BE2C (cell line): Measurements from ENCODE around the gene HTD2.
"Not testable (repeated sequence)": the region's sequence is repeated elsewhere in the genome, so short reads cannot be mapped to it uniquely, and the experiment has no call there.

Source experiments
- DNase-seq: peaks from one replicate; pipeline ENCODE4 v3.0.0-alpha.2; 2020
- H3K27me3 ChIP-seq: fragments of 250-450 bp; sonication (Bioruptor Pico); 2 replicates; pipeline ENCODE4 v1.5.1; 2020; ENCODE audit warnings: mild to moderate bottlenecking
- H3K36me3 ChIP-seq: fragments of 250-450 bp; sonication (Bioruptor Pico); 2 replicates; pipeline ENCODE4 v1.5.1; 2020; ENCODE audit warnings: mild to moderate bottlenecking
- H3K4me1 ChIP-seq: fragments of 250-450 bp; sonication (Bioruptor Pico); 2 replicates; pipeline ENCODE4 v1.5.1; 2020
- H3K4me3 ChIP-seq: 2 replicates; pipeline ENCODE4 v1.5.1; 2011; ENCODE audit warnings: low read depth, low read length
- H3K9me3 ChIP-seq: fragments of 250-450 bp; sonication (Bioruptor Pico); 2 replicates; pipeline ENCODE4 v1.5.1; 2020
- TF ChIP-seq, protein P1 (sequence below): IDR thresholded peaks from 2 replicates; pipeline ENCODE4 v1.5.1; 2012; ENCODE audit warnings: mild to moderate bottlenecking, low read depth, low read length

HTD2 gene

GRCh38 chr3:58334013-58334321 is 27.6 kb downstream of the HTD2 start:
- TF ChIP-seq, protein P1, sequence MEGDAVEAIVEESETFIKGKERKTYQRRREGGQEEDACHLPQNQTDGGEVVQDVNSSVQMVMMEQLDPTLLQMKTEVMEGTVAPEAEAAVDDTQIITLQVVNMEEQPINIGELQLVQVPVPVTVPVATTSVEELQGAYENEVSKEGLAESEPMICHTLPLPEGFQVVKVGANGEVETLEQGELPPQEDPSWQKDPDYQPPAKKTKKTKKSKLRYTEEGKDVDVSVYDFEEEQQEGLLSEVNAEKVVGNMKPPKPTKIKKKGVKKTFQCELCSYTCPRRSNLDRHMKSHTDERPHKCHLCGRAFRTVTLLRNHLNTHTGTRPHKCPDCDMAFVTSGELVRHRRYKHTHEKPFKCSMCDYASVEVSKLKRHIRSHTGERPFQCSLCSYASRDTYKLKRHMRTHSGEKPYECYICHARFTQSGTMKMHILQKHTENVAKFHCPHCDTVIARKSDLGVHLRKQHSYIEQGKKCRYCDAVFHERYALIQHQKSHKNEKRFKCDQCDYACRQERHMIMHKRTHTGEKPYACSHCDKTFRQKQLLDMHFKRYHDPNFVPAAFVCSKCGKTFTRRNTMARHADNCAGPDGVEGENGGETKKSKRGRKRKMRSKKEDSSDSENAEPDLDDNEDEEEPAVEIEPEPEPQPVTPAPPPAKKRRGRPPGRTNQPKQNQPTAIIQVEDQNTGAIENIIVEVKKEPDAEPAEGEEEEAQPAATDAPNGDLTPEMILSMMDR = no peak
- no peaks in the 10 kb centered on the region for H3K36me3 ChIP-seq
- H3K9me3 ChIP-seq = no peaks in the 10 kb centered on the region
- H3K4me3 ChIP-seq = peak overlapping the region; percentile 68
- no peaks in the 10 kb centered on the region for H3K4me1 ChIP-seq
- no peak for DNase-seq
- H3K27me3 ChIP-seq = no peaks in the 10 kb centered on the region

DNA sequence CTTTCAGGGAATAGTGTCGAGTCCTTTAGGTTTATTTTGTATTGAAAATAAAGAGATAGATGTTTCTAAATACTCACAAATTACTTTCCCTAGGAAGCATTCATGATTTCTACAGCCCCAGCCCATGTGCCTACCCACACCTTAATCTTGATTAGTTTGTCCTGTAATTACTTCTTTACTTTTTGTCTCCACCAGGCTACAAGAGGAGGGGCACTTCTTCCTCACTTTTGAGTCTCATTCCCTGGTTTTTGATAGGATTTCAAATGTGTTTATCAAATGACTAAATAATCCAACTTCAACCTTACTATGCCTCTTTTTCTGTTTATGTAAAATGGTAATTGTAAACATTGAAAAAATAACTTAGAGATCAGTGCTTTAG is 28.2 kb downstream of the HTD2 start:
- TF ChIP-seq, protein P1 = no peak
- no peaks in the 10 kb centered on the region for H3K4me1 ChIP-seq
- no peak for DNase-seq
- H3K36me3 ChIP-seq = no peaks in the 10 kb centered on the region
- H3K9me3 ChIP-seq = no peaks in the 10 kb centered on the region
- H3K4me3 ChIP-seq = no peak overlapping the region
- H3K27me3 ChIP-seq = no peaks in the 10 kb centered on the region

DNA sequence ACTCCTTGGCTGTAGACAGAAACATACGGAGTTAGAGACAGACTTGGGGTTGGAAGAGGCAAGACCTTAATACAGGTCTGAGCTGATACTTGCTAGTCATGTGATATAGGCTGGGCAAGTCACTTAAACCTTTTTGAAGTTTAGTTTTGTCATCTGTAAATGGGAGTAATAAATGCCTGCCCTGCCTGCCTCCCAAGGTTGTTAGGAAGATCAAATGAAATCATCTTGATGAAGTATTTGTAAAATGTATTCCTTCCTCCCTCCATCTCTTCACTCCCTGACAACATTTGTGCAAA is 29.3 kb downstream of the HTD2 start:
- TF ChIP-seq, protein P1 = no peak
- Histone ChIP-seq H3K9me3 (no peaks in the 10 kb centered on the region), H3K4me3 (no peak overlapping the region), H3K4me1 (no peaks in the 10 kb centered on the region), H3K36me3 (no peaks in the 10 kb centered on the region), H3K27me3 (no peaks in the 10 kb centered on the region)
- no peak for DNase-seq

- H3K4me3 ChIP-seq = no peak overlapping the region
- H3K36me3 ChIP-seq = no peaks in the 10 kb centered on the region
- DNase-seq = no peak
- no peaks in the 10 kb centered on the region for H3K9me3 ChIP-seq
- H3K27me3 ChIP-seq = no peaks in the 10 kb centered on the region
- TF ChIP-seq, protein P1 = no peak
- H3K4me1 ChIP-seq = no peaks in the 10 kb centered on the region
Observed at GRCh38 chr3:58336135-58336882, 30.0 kb downstream of the HTD2 start.

- DNase-seq = no peak
- H3K36me3 ChIP-seq = no peaks in the 10 kb centered on the region
- H3K4me3 ChIP-seq = no peak overlapping the region
Observed at GRCh38 chr3:58337190-58337589, 30.9 kb downstream of the HTD2 start.

GRCh38 chr3:58339146-58339545 is 32.8 kb downstream of the HTD2 start:
- not testable (repeated sequence) for H3K4me1 ChIP-seq, H3K4me3 ChIP-seq

More at GRCh38 chr3:58337190-58337589, 30.9 kb downstream of the HTD2 start:
- Histone ChIP-seq H3K9me3 (no peaks in the 10 kb centered on the region), H3K4me1 (no peaks in the 10 kb centered on the region), H3K27me3 (no peaks in the 10 kb centered on the region)
- TF ChIP-seq, protein P1 = no peak

More at GRCh38 chr3:58339146-58339545, 32.8 kb downstream of the HTD2 start:
- not testable (repeated sequence) for DNase-seq, H3K36me3 ChIP-seq, H3K9me3 ChIP-seq, H3K27me3 ChIP-seq
